Measurements from ENCODE around the gene NOVA1. TPM values are rescaled to one million over a fixed set of nuclear protein-coding genes. Genes with fewer than 3 reads are reported as not detected.

NOVA1 gene
- total and polyA plus RNA-seq, 4 donors: 0.24 to 0.79 (median 0.58) TPM

DNA sequence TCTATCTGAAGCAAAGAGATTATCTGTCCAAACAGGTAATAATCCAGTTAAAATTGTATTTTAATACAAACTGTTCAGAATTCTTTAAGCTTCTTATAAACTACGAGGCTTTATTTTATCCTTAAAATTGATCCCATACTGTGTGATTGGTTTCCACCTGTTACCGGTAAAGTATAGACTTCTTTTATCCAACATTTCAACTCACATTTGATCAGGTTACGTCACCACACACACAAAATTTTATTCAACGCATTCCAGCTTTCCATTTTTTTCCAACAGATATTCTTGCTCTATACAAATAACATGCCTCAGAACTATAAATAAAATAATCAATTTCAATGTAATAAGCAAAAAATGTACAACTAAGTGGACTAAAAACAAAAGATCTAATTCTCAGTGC, 4.5 kb downstream of the NOVA1 start:
- TF ChIP-seq, protein P1, sequence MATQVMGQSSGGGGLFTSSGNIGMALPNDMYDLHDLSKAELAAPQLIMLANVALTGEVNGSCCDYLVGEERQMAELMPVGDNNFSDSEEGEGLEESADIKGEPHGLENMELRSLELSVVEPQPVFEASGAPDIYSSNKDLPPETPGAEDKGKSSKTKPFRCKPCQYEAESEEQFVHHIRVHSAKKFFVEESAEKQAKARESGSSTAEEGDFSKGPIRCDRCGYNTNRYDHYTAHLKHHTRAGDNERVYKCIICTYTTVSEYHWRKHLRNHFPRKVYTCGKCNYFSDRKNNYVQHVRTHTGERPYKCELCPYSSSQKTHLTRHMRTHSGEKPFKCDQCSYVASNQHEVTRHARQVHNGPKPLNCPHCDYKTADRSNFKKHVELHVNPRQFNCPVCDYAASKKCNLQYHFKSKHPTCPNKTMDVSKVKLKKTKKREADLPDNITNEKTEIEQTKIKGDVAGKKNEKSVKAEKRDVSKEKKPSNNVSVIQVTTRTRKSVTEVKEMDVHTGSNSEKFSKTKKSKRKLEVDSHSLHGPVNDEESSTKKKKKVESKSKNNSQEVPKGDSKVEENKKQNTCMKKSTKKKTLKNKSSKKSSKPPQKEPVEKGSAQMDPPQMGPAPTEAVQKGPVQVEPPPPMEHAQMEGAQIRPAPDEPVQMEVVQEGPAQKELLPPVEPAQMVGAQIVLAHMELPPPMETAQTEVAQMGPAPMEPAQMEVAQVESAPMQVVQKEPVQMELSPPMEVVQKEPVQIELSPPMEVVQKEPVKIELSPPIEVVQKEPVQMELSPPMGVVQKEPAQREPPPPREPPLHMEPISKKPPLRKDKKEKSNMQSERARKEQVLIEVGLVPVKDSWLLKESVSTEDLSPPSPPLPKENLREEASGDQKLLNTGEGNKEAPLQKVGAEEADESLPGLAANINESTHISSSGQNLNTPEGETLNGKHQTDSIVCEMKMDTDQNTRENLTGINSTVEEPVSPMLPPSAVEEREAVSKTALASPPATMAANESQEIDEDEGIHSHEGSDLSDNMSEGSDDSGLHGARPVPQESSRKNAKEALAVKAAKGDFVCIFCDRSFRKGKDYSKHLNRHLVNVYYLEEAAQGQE (IDR thresholded peaks at IDR 0.05): no peak
- TF ChIP-seq RXRA (IDR thresholded peaks at IDR 0.05) (no peak), FOXA1 (IDR thresholded peaks at IDR 0.05) (no peak)
- Histone ChIP-seq H3K36me3 (ENCODE audit: control insufficient read depth in 4 of 4, insufficient read depth in 3 of 4, low read depth in 1 of 4, low read length in 3 of 4) (no peaks in the 10 kb centered on the region), H3K4me1 (ENCODE audit: control insufficient read depth in 4 of 4, insufficient read depth in 4 of 4, low read length in 3 of 4) (peaks cover 0 to 7% (median 5%) of the 10 kb centered on the region in 4 donors), H3K9ac (ENCODE audit: low read depth in 1 of 2, low read length in 2 of 2) (no peak overlapping the region), H3K27me3 (ENCODE audit: control insufficient read depth in 4 of 4, insufficient read depth in 4 of 4, low read length in 3 of 4) (peaks cover 0 to 3% (median 1%) of the 10 kb centered on the region in 4 donors), H3K27ac (ENCODE audit: low read depth in 1 of 2, low read length in 2 of 2) (no peak overlapping the region), H3K4me3 (ENCODE audit: low read depth in 1 of 3, low read length in 3 of 3) (no peak overlapping the region), H3K9me3 (ENCODE audit: control insufficient read depth in 4 of 4, low read length in 3 of 4) (no peaks in the 10 kb centered on the region)
- 91% methylated on average over 4 of the region's 4 CpGs for WGBS
- no peak for DNase-seq (ENCODE audit: low spot score)

DNA sequence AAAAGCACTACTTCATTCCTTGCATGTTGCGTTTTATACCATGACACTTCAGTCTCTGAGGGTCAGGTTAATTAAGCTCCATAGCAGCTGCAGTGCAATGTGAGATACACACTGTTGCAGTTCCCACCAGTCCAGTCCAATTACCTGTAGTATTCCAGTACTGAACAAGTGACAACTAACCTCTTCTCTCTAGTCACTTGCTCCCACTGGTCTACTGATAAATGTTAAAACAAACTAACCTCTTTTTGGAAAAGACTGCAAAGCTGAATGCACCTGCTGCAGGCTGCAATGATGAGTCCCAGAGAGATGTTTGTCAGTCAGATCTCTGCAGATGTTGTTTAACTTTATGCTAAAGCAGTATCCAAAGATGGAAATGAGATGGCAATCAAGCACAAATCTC, 7.9 kb downstream of the NOVA1 start:
- H3K4me1 ChIP-seq (ENCODE audit: control insufficient read depth in 4 of 4, insufficient read depth in 4 of 4, low read length in 3 of 4): no peaks in the 10 kb centered on the region
- 94% methylated on average over 1 of the region's 1 CpG for WGBS

More for the DNA sequence above, 7.9 kb downstream of the NOVA1 start:
- no peaks in the 10 kb centered on the region for H3K36me3 ChIP-seq (ENCODE audit: control insufficient read depth in 4 of 4, insufficient read depth in 3 of 4, low read depth in 1 of 4, low read length in 3 of 4)
- no peak overlapping the region for H3K9ac ChIP-seq (ENCODE audit: low read depth in 1 of 2, low read length in 2 of 2)
- no peaks in the 10 kb centered on the region for H3K9me3 ChIP-seq (ENCODE audit: control insufficient read depth in 4 of 4, low read length in 3 of 4)
- no peak for DNase-seq (ENCODE audit: low spot score)
- H3K27ac ChIP-seq (ENCODE audit: low read depth in 1 of 2, low read length in 2 of 2): no peak overlapping the region
- TF ChIP-seq YY1 (IDR thresholded peaks at IDR 0.05) (no peak), HNF4G (IDR thresholded peaks at IDR 0.05) (no peak), FOXA1 (IDR thresholded peaks at IDR 0.05) (no peak), HNF4A (conservative IDR thresholded peaks at IDR 0.05) (no peak), RXRA (IDR thresholded peaks at IDR 0.05) (no peak), JUND (IDR thresholded peaks at IDR 0.05) (no peak), FOXA2 (IDR thresholded peaks at IDR 0.05) (no peak), SP1 (IDR thresholded peaks at IDR 0.05) (no peak), NR2F2 (IDR thresholded peaks at IDR 0.05) (no peak), EGR1 (IDR thresholded peaks at IDR 0.05; ENCODE audit: low read depth in 2 of 2) (no peak), GABPA (IDR thresholded peaks at IDR 0.05 in 1 of 2, conservative IDR thresholded peaks at IDR 0.05 in 1 of 2) (no peak), RAD21 (IDR thresholded peaks at IDR 0.05) (no peak), TAF1 (conservative IDR thresholded peaks at IDR 0.05) (no peak)
- TF ChIP-seq, protein P1 (IDR thresholded peaks at IDR 0.05): no peak
- TF ChIP-seq, protein P2, sequence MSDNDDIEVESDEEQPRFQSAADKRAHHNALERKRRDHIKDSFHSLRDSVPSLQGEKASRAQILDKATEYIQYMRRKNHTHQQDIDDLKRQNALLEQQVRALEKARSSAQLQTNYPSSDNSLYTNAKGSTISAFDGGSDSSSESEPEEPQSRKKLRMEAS (IDR thresholded peaks at IDR 0.05): no peak
- TF ChIP-seq, protein P3, sequence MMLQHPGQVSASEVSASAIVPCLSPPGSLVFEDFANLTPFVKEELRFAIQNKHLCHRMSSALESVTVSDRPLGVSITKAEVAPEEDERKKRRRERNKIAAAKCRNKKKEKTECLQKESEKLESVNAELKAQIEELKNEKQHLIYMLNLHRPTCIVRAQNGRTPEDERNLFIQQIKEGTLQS (IDR thresholded peaks at IDR 0.05): no peak
- TF ChIP-seq, protein P4, sequence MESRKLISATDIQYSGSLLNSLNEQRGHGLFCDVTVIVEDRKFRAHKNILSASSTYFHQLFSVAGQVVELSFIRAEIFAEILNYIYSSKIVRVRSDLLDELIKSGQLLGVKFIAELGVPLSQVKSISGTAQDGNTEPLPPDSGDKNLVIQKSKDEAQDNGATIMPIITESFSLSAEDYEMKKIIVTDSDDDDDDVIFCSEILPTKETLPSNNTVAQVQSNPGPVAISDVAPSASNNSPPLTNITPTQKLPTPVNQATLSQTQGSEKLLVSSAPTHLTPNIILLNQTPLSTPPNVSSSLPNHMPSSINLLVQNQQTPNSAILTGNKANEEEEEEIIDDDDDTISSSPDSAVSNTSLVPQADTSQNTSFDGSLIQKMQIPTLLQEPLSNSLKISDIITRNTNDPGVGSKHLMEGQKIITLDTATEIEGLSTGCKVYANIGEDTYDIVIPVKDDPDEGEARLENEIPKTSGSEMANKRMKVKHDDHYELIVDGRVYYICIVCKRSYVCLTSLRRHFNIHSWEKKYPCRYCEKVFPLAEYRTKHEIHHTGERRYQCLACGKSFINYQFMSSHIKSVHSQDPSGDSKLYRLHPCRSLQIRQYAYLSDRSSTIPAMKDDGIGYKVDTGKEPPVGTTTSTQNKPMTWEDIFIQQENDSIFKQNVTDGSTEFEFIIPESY (IDR thresholded peaks at IDR 0.05): no peak
- no peaks in the 10 kb centered on the region for H3K27me3 ChIP-seq (ENCODE audit: control insufficient read depth in 4 of 4, insufficient read depth in 4 of 4, low read length in 3 of 4)
- H3K4me3 ChIP-seq (ENCODE audit: low read depth in 1 of 3, low read length in 3 of 3): no peak overlapping the region

All from liver (tissue), 9 donors.